HepG2 (cell line): ENCODE data around the gene JPH3. TPM values are rescaled to one million over a fixed set of nuclear protein-coding genes. Genes with fewer than 3 reads are reported as not detected.

Experiments
- ATAC-seq: fragments of 200-7000 bp; cut with Tn5 transposase; 3 replicates; pipeline ENCODE4 v1.9.1; 2020; ENCODE audit warnings: mild to moderate bottlenecking, moderate library complexity
- BruUV-seq: library from RNA; stranded (reverse); fragments of 400-500 nt; replicated peaks from 2 replicates; lab custom pipeline; 2021; lab: Mats Ljungman, UMichigan
- CTCF ChIA-PET: fragments of 300-600 bp; formaldehyde crosslinking; extraction: SDS; loops from one replicate; lab custom pipeline; 2021; ENCODE audit warnings: low total read pairs, inconsistent platforms, low intra/inter-chr PET ratio; lab: Yijun Ruan, JAX
- POLR2A ChIA-PET: fragments of 350-600 bp; sonication (Branson Sonifier 250); formaldehyde crosslinking; loops from one replicate; lab custom pipeline; 2020; ENCODE audit warnings: antibody characterized with exemption, inconsistent platforms; lab: Yijun Ruan, JAX
- DNase-seq: peaks from one replicate; pipeline ENCODE4 v3.0.0-alpha.2; 2015; ENCODE audit warnings: low spot score
- FAIRE-seq: peaks from 3 replicates; lab custom pipeline; 2011; peaks lifted over from hg19 to GRCh38; lab: Jason Lieb, UNC
- H2AFZ ChIP-seq: one replicate; pipeline ENCODE4 v1.6.1; 2011; ENCODE audit warnings: low read length, inconsistent platforms
- H3K27ac ChIP-seq: fragments of 300-600 bp; 3 replicates; pipeline ENCODE4 v1.8.0; 2011; ENCODE audit warnings: mixed run types, mild to moderate bottlenecking, mixed read lengths, low read length, inconsistent platforms; ENCODE audit not compliant: insufficient read depth; ENCODE audit errors: extremely low read length
- H3K27me3 ChIP-seq, 2 experiments: fragments of 200-600 bp in 1 of 2; 2 replicates in 1 of 2; 3 replicates in 1 of 2; pipeline versions ENCODE4 v1.6.0 to v1.8.0; 2011; ENCODE audit warnings: low read length in 2 of 2, mild to moderate bottlenecking in 2 of 2, moderate library complexity in 2 of 2, inconsistent platforms in 1 of 2; ENCODE audit not compliant: insufficient read depth in 2 of 2, control insufficient read depth in 1 of 2
- H3K36me3 ChIP-seq, 2 experiments: fragments of 200-600 bp in 1 of 2; replicated peaks in 1 of 2; 2 replicates in 1 of 2; 3 replicates in 1 of 2; pipeline versions ENCODE4 v1.5.1 to v1.8.0; 2011; ENCODE audit warnings: low read length in 2 of 2, inconsistent platforms in 1 of 2; ENCODE audit not compliant: insufficient read depth in 2 of 2, control insufficient read depth in 1 of 2
- H3K4me1 ChIP-seq: 2 replicates; pipeline ENCODE4 v1.5.1; 2012; ENCODE audit warnings: low read length, inconsistent platforms; ENCODE audit not compliant: insufficient read depth
- H3K4me2 ChIP-seq: 2 replicates; pipeline ENCODE4 v1.6.0; 2011; ENCODE audit warnings: low read depth, low read length, inconsistent platforms
- H3K4me3 ChIP-seq, 3 experiments: fragments of 200-600 bp in 1 of 3; sonication (generic), shearing (Covaris generic) in 1 of 3; replicated peaks in 1 of 3; 2 replicates each; pipeline ENCODE4 v1.5.1; 2011 to 2016; ENCODE audit warnings: low read length in 3 of 3, inconsistent platforms in 2 of 3, low read depth in 2 of 3, mild to moderate bottlenecking in 2 of 3, control low read depth in 1 of 3, mixed read lengths in 1 of 3; ENCODE audit not compliant: insufficient read depth in 1 of 3
- H3K79me2 ChIP-seq: one replicate; pipeline ENCODE4 v1.6.1; 2011; ENCODE audit warnings: low read length, inconsistent platforms; ENCODE audit not compliant: insufficient read depth
- H3K9ac ChIP-seq: 2 replicates; pipeline ENCODE4 v1.6.0; 2011; ENCODE audit warnings: mild to moderate bottlenecking, low read depth, low read length, inconsistent platforms; ENCODE audit not compliant: insufficient read depth
- H3K9me3 ChIP-seq: 2 replicates; pipeline ENCODE4 v1.5.1; 2012; ENCODE audit warnings: mild to moderate bottlenecking, low read length
- H4K20me1 ChIP-seq: 2 replicates; pipeline ENCODE4 v1.6.0; 2011; ENCODE audit warnings: inconsistent platforms, mild to moderate bottlenecking, low read length, moderate library complexity; ENCODE audit not compliant: insufficient read depth
- AGO2 ChIP-seq: fragments of 200-400 bp; formaldehyde crosslinking; optimal IDR thresholded peaks from 2 replicates; pipeline ENCODE3; 2017; ENCODE audit warnings: mild to moderate bottlenecking, low read depth, low read length, moderate library complexity
- EZH2 ChIP-seq: conservative IDR thresholded peaks from 2 replicates; pipeline ENCODE4 v1.6.1; 2012; ENCODE audit warnings: mild to moderate bottlenecking, low read depth, low read length, moderate library complexity
- HNRNPUL1 ChIP-seq: fragments of 200-400 bp; formaldehyde crosslinking; IDR thresholded peaks from 2 replicates; pipeline ENCODE4 v1.6.1; 2017; ENCODE audit warnings: low read depth, mild to moderate bottlenecking, low read length, moderate library complexity
- KDM2A ChIP-seq: sonication (generic); formaldehyde crosslinking; IDR thresholded peaks from 2 replicates; pipeline ENCODE4 v1.4.0; 2020; ENCODE audit warnings: low read depth, missing genetic modification reagents, borderline replicate concordance
- whole genome bisulfite sequencing: methylation state at CpG from one replicate; pipeline ENCODE4 v1.1.6; 2017; ENCODE audit warnings: low lambda C conversion rate; 5-methylcytosine and 5-hydroxymethylcytosine counted together
- in situ Hi-C: cut with HindIII; loops from 2 replicates; pipeline ENCODE4 v1.10.0; 2017; ENCODE audit warnings: low pct_unique_long_range_greater_than_20kb; ENCODE audit not compliant: extremely low pct_ligation_motif_present
- intact Hi-C: fragments of 100-400 bp; cut with micrococcal nuclease; formaldehyde crosslinking; loops from one replicate; pipeline ENCODE4 v1.10.0; 2022; ENCODE audit not compliant: unreplicated experiment
- polyA plus RNA-seq, 8 experiments: library from polyadenylated mRNA; depleted of rRNA in 3 of 8; stranded (reverse) in 7 of 8; unstranded in 1 of 8; fragments of >200 nt; fragmentation: Illumina TruSeq in 4 of 8; extraction: Trizol in 4 of 8; gene quantifications; 2 replicates each; pipeline versions ENCODE4 v1.2.1 to v1.2.3, GENCODE V29; 2011 to 2016; ENCODE audit warnings: low read depth in 4 of 8, missing spikeins in 1 of 8, mixed read lengths in 1 of 8; ENCODE audit not compliant: insufficient read depth in 1 of 8
- total RNA-seq, 5 experiments: library from RNA; depleted of rRNA; stranded (reverse); fragments of >200 nt; fragmentation: Illumina TruSeq; extraction: Trizol; gene quantifications; 2 replicates each; pipeline ENCODE4 v1.2.3, GENCODE V29; 2016; ENCODE audit warnings: low read depth in 1 of 5
- TF ChIP-seq, protein P1 (sequence below): fragments of 450-650 bp; IDR thresholded peaks from 2 replicates; pipeline ENCODE4 v1.6.1; 2016

The JPH3 gene
- total and polyA plus RNA-seq, 2 of the 13 experiments (the other 11 are each of a cell fraction or from before 2014, with no cell fraction given), result not detected

DNA sequence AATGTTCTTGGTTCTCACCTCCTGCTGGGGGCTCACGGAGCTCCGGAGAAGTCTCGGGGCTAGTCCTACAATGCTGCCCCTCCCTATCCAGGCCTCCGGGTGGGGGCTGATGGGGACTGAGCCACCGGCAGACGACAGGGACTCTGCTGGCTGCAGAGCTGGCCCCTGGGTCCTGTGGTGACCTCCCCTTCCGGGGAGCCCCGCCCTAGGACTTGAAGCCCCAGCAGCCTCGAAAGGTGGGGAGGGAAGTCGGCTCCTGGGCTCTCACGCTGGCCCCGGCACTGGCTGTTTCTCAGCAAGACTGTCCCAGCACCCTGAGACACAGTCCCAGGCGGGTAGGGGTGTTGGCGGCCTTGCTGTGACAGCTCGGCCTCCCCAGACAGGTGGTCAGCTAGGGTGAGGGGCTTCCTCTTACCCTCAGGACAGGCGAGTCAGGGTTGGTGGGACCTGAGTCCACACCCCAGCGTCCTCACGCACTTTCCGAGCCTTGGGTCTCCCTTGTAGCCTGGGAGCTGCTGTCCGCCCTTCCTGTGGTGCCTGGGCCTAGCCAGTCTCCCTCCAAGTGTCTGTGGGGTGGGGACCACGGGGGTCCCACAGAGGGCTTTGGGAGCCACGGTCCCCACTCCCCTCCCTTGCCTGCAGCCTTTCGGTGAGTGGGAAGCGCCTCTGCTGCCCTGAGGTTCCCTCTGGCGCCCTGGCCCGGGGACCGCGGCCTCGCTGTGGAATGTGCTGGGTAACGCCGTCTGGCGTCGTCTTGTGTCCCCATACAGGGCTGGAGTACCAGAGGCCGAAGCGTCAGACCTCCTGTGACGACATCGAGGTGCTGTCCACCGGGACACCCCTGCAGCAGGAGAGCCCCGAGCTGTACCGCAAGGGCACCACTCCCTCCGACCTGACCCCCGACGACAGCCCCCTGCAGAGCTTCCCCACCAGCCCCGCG lies 86.8 kb downstream of the JPH3 start:
- DNase-seq, result no peak
- Histone ChIP-seq H3K36me3 (no peaks in the 10 kb centered on the region; a peak in 1 of 5 replicates), H3K4me1 (no peaks in the 10 kb centered on the region), H3K27me3 (peaks cover 19 to 82% of the 10 kb centered on the region in 2 experiments), H3K79me2 (no peaks in the 10 kb centered on the region), H4K20me1 (peaks cover 9% of the 10 kb centered on the region; the same call in 1 of the 2 replicates), H3K27ac (no peak overlapping the region), H3K9ac (no peak overlapping the region), H3K4me2 (no peak overlapping the region), H3K4me3 (no peak overlapping the region), H2AFZ (no peak overlapping the region), H3K9me3 (no peaks in the 10 kb centered on the region)
- 0 out of 3 replicates have a peak, but pooled peaks have one; percentile 1 for ATAC-seq
- CTCF ChIA-PET, result no interaction called here
- TF ChIP-seq KDM2A (CRISPR knock-in tag) (peak; percentile 3; the same call in 1 of the 2 replicates), HNRNPUL1 (no peak), AGO2 (peak; percentile 9), EZH2 (0 out of 2 replicates have a peak, but pooled peaks have one; percentile 83)
- TF ChIP-seq, protein P1, sequence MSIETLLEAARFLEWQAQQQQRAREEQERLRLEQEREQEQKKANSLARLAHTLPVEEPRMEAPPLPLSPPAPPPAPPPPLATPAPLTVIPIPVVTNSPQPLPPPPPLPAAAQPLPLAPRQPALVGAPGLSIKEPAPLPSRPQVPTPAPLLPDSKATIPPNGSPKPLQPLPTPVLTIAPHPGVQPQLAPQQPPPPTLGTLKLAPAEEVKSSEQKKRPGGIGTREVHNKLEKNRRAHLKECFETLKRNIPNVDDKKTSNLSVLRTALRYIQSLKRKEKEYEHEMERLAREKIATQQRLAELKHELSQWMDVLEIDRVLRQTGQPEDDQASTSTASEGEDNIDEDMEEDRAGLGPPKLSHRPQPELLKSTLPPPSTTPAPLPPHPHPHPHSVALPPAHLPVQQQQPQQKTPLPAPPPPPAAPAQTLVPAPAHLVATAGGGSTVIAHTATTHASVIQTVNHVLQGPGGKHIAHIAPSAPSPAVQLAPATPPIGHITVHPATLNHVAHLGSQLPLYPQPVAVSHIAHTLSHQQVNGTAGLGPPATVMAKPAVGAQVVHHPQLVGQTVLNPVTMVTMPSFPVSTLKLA, result no peak
- WGBS, result 38% methylated on average over 18 of the region's 45 CpGs
- intact Hi-C loops (no loop called here), in situ Hi-C loops (no loop called here)
- FAIRE-seq, result no peak
- no TSS peak for BruUV-seq
- POLR2A ChIA-PET, result no interaction called here
